Cardiac septum (tissue), 1 donor: Measurements from ENCODE around the gene TSPY1. TPM values are rescaled to one million over a fixed set of nuclear protein-coding genes. Genes with fewer than 3 reads are reported as not detected.
"Not testable (repeated sequence)": the region's sequence is repeated elsewhere in the genome, so short reads cannot be mapped to it uniquely, and the experiment has no call there.

Source experiments
- DNase-seq: peaks from one replicate; pipeline ENCODE4 v3.0.0-alpha.2; 2020; ENCODE audit warnings: low spot score
- intact Hi-C: fragments of 100-400 bp; cut with DNase I; formaldehyde crosslinking; loops from one replicate; pipeline ENCODE4 v1.14.0; 2022
- long read RNA-seq: library from polyadenylated mRNA; unstranded; transcript quantifications from one replicate; pipeline ENCODE4 v2.0.0, GENCODE V29; 2021
- total RNA-seq: library from RNA; stranded (reverse); fragmentation: NEBNext Ultra II Directional; extraction: Animal tissue kit (Norgen Biotek cat#: 25700); gene quantifications from one replicate; pipeline ENCODE4 v1.2.1, GENCODE V29; 2021
- donor health status: DM: no; HTN: no; CAD: no.

TSPY1 gene
- not detected for total RNA-seq
- long read RNA-seq: 0 reads

- intact Hi-C loops, DNase-seq: not testable (repeated sequence)
These were observed at the start of gene TSPY1 for GRCh38 chrY:9466655-9467054. TSS of gene TSPY1 (plus strand) at chrY:9466955. CDS start at chrY:9467001, 46 bp downstream.

DNA sequence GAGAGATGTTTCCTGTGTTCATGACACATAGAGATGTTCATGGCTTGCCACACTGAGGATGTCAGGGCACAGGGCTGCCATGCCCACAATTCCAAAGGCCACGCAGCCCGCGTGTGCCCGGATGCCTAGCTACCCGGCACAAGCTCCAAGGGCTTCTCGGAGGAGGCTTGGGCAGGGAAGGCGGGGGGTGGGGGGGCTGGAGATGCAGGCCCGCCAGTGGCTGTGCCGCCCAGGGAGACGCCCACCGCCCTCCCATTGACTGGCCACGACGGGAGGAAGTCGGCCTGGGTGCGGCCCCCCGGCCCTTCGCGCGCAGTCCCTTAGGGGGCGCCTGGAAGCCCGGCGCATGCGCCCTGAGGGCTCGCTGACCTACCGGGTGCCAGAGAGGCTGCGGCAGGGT, 20.2 kb downstream of the TSPY1 start, which contains the start of gene TSPY9:
Gene TSPY9, plus strand, starts transcription at position 301 of the 400 bp plus-strand sequence. Its CDS starts 46 bp downstream, at position 347.
- intact Hi-C loops, DNase-seq: not testable (repeated sequence)

DNA sequence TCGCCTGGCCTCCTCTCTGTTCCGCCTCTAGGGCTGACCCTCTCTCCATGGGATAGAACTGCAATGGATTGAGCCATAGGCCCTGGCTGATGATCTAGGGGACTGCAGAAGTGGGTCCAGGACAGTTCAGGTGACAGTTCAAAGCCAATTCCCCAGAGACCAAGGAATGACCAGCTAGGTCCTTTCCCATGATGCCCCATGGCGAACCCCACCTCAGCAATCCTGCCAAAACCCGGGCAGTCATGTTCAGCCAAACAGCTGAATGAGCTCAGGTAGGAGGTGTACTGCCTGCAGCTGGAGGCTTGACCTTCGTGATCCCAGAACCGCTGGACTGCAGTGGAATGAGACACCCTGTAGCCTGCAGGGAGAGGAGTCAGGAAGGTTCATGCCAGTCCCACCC, 37.6 kb downstream of the TSPY1 start:
- intact Hi-C loops, DNase-seq: not testable (repeated sequence)

DNA sequence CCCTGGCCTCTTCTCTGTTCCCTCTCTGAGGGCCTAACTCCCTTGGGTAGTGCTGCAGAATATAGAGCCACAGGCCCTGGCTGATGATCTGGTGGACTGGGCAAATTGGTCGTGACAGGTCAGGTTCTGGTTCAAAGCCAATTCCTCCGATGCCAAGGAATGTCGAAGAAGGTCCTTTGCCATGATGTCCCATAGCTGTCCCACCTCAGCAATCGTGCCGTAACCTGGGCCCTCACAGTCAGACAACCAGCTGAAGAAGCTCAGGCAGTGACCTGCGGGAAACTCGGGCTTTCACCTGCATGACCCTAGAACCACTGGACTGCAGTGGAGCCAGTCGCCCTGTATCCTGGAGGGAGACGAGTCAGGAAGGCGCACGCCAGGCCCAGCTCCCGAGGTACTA, 49.5 kb downstream of the TSPY1 start:
- intact Hi-C loops, DNase-seq: not testable (repeated sequence)

Other genes with a start within 250 kb of the TSPY1 start
- not detected for gene TSPY4, start 129.5 kb upstream of the TSPY1 start, total RNA-seq
- not detected for gene TSPY8, start 109.2 kb upstream of the TSPY1 start, total RNA-seq
- gene TSPY3, start 68.5 kb upstream of the TSPY1 start, total RNA-seq: not detected
- not detected for gene TSPY9, start 20.3 kb downstream of the TSPY1 start, total RNA-seq
- gene TSPY10, start 60.9 kb downstream of the TSPY1 start, total RNA-seq: not detected